Caco-2 (cell line): ENCODE data around the gene RPH3AL. TPM values are rescaled to one million over a fixed set of nuclear protein-coding genes. Genes with fewer than 3 reads are reported as not detected.
A peak's percentile ranks its signal among the peaks of the same experiment; 100 is the strongest.

Source experiments
- BruUV-seq: library from RNA; stranded (reverse); fragments of 400-500 nt; replicated peaks from 2 replicates; lab custom pipeline; 2021; lab: Mats Ljungman, UMichigan
- CTCF ChIA-PET: fragments of 300-600 bp; sonication (Branson Sonifier 250); formaldehyde crosslinking; loops from one replicate; lab custom pipeline; 2022; ENCODE audit warnings: antibody characterized with exemption; lab: Charles Lee
- POLR2A ChIA-PET: fragments of 300-600 bp; sonication (Branson Sonifier 250); formaldehyde crosslinking; loops from one replicate; lab custom pipeline; 2022; ENCODE audit warnings: antibody characterized with exemption; lab: Charles Lee
- DNase-seq, 2 experiments: peaks; one replicate each; pipeline versions ENCODE4 v3.0.0 to v3.0.0-alpha.2; 2020 to 2022
- H3K27me3 ChIP-seq: replicated peaks from 2 replicates; pipeline ENCODE4 v1.6.0; 2011; ENCODE audit warnings: low read length; ENCODE audit not compliant: control insufficient read depth, insufficient read depth
- H3K36me3 ChIP-seq: 2 replicates; pipeline ENCODE4 v1.5.1; 2011; ENCODE audit warnings: low read length; ENCODE audit not compliant: control insufficient read depth, insufficient read depth
- H3K4me1 ChIP-seq: fragments of 250-450 bp; sonication (Bioruptor Pico); 2 replicates; pipeline ENCODE4 v1.5.1; 2020; ENCODE audit warnings: mild to moderate bottlenecking
- H3K4me3 ChIP-seq: 2 replicates; pipeline ENCODE4 v1.5.1; 2011; ENCODE audit warnings: low read depth, mild to moderate bottlenecking, control low read depth, low read length
- H3K9me3 ChIP-seq: fragments of 250-450 bp; sonication (Bioruptor Pico); 2 replicates; pipeline ENCODE4 v1.5.1; 2020; ENCODE audit warnings: mild to moderate bottlenecking, moderate library complexity
- H3K27ac Mint-ChIP-seq: one replicate; pipeline ENCODE4 v1.8.0; 2022; ENCODE audit warnings: mixed read lengths; ENCODE audit not compliant: unreplicated experiment
- H3K27me3 Mint-ChIP-seq: one replicate; pipeline ENCODE4 v1.8.0; 2022; ENCODE audit warnings: mixed read lengths; ENCODE audit not compliant: insufficient read depth, unreplicated experiment
- H3K36me3 Mint-ChIP-seq: one replicate; pipeline ENCODE4 v1.8.0; 2022; ENCODE audit warnings: mild to moderate bottlenecking, mixed read lengths; ENCODE audit not compliant: insufficient read depth, unreplicated experiment
- H3K4me1 Mint-ChIP-seq: one replicate; pipeline ENCODE4 v1.8.0; 2022; ENCODE audit warnings: low read depth, mixed read lengths; ENCODE audit not compliant: unreplicated experiment
- H3K4me3 Mint-ChIP-seq: one replicate; pipeline ENCODE4 v1.8.0; 2022; ENCODE audit warnings: mild to moderate bottlenecking, moderate library complexity, mixed read lengths; ENCODE audit not compliant: unreplicated experiment
- H3K9me3 Mint-ChIP-seq: one replicate; pipeline ENCODE4 v1.8.0; 2022; ENCODE audit warnings: mixed read lengths; ENCODE audit not compliant: unreplicated experiment
- CTCF ChIP-seq, 2 experiments: fragments of 200-600 bp in 1 of 2; IDR thresholded peaks; 1 replicate in 1 of 2; 2 replicates in 1 of 2; pipeline versions ENCODE4 v1.5.1 to v1.8.0; 2011 to 2022; ENCODE audit warnings: antibody characterized with exemption in 1 of 2, control low read depth in 1 of 2, inconsistent platforms in 1 of 2, low read depth in 1 of 2, low read length in 1 of 2, mild to moderate bottlenecking in 1 of 2, moderate library complexity in 1 of 2; ENCODE audit not compliant: insufficient read depth in 1 of 2, severe bottlenecking in 1 of 2, unreplicated experiment in 1 of 2
- intact Hi-C: fragments of 100-400 bp; cut with micrococcal nuclease; formaldehyde crosslinking; loops from one replicate; pipeline ENCODE4 v1.10.0; 2022; ENCODE audit not compliant: unreplicated experiment
- total RNA-seq: library from RNA; stranded (reverse); gene quantifications from 2 replicates; pipeline ENCODE4 v1.2.3, GENCODE V29; 2022

Gene RPH3AL
- total RNA-seq, 1 experiment from 2014 or later = 36.0 TPM

GRCh38 chr17:351449-351738 lies 1.2 kb downstream of the RPH3AL start:
- CTCF ChIA-PET = no interaction called here
- intact Hi-C loops = no loop called here
- DNase-seq = no peak
- Histone ChIP-seq H3K27me3 (no peaks in the 10 kb centered on the region), H3K9me3 (no peaks in the 10 kb centered on the region), H3K4me1 (peaks cover 29% of the 10 kb centered on the region), H3K4me3 (peak overlapping the region; percentile 44), H3K36me3 (peaks cover 1% of the 10 kb centered on the region; the same call in 1 of the 2 replicates)
- POLR2A ChIA-PET = no interaction called here
- TF ChIP-seq CTCF (IDR thresholded peaks at IDR 0.05; ENCODE audit: insufficient read depth in 1 of 2, low read depth in 1 of 2, low read length in 1 of 2, severe bottlenecking in 1 of 2, unreplicated experiment in 1 of 2) = no peak
- Mint-ChIP-seq H3K27ac (peak overlapping the region; percentile 98), H3K9me3 (no peaks in the 10 kb centered on the region), H3K27me3 (no peaks in the 10 kb centered on the region), H3K4me1 (peaks cover 42% of the 10 kb centered on the region), H3K4me3 (peak overlapping the region; percentile 86), H3K36me3 (peaks cover 38% of the 10 kb centered on the region)
- BruUV-seq = no TSS peak

GRCh38 chr17:350706-351448 lies 1.7 kb downstream of the RPH3AL start:
- Histone ChIP-seq H3K9me3 (no peaks in the 10 kb centered on the region), H3K27me3 (no peaks in the 10 kb centered on the region), H3K36me3 (peaks cover 1% of the 10 kb centered on the region; the same call in 1 of the 2 replicates), H3K4me3 (peak overlapping the region; percentile 44; the same call in 1 of the 2 replicates), H3K4me1 (peaks cover 29% of the 10 kb centered on the region)
- peaks cover 42% of the 10 kb centered on the region for H3K4me1 Mint-ChIP-seq
- H3K36me3 Mint-ChIP-seq = peaks cover 35% of the 10 kb centered on the region
- no TSS peak for BruUV-seq
- no peaks in the 10 kb centered on the region for H3K9me3 Mint-ChIP-seq
- CTCF ChIA-PET = interaction anchor here (0.9 kb wide), 1 partner anchor 61 kb away, joined by 3 read pairs; no protein-coding TSS in a partner anchor
- H3K27ac Mint-ChIP-seq = peak overlapping the region; percentile 98
- POLR2A ChIA-PET = no interaction called here
- intact Hi-C loops = no loop called here
- DNase-seq = peak; percentile 73 to 89
- TF ChIP-seq CTCF (IDR thresholded peaks at IDR 0.05; ENCODE audit: insufficient read depth in 1 of 2, low read depth in 1 of 2, low read length in 1 of 2, severe bottlenecking in 1 of 2, unreplicated experiment in 1 of 2) = no peak
- H3K4me3 Mint-ChIP-seq = peak overlapping the region; percentile 86
- no peaks in the 10 kb centered on the region for H3K27me3 Mint-ChIP-seq

- Mint-ChIP-seq H3K36me3 (peaks cover 29% of the 10 kb centered on the region), H3K27ac (peak overlapping the region; percentile 98), H3K27me3 (no peaks in the 10 kb centered on the region), H3K4me3 (no peak overlapping the region), H3K9me3 (peaks cover 2% of the 10 kb centered on the region), H3K4me1 (peaks cover 42% of the 10 kb centered on the region)
- no peak for DNase-seq
- intact Hi-C loops = no loop called here
- ChIA-PET CTCF (no interaction called here), POLR2A (no interaction called here)
- no peaks in the 10 kb centered on the region for H3K27me3 ChIP-seq
- no peak for TF ChIP-seq CTCF (IDR thresholded peaks at IDR 0.05; ENCODE audit: insufficient read depth in 1 of 2, low read depth in 1 of 2, low read length in 1 of 2, severe bottlenecking in 1 of 2, unreplicated experiment in 1 of 2)
- peaks cover 29% of the 10 kb centered on the region for H3K4me1 ChIP-seq
- H3K9me3 ChIP-seq = no peaks in the 10 kb centered on the region
- no TSS peak for BruUV-seq
- H3K36me3 ChIP-seq = no peaks in the 10 kb centered on the region
- H3K4me3 ChIP-seq = no peak overlapping the region
Observed at GRCh38 chr17:349666-350065, 2.9 kb downstream of the RPH3AL start.
